ELR (cell line): Measurements from ENCODE around the gene MOB3C.

Experiments used
- DNase-seq: peaks from one replicate; pipeline ENCODE4 v3.0.0-alpha.2; 2015; ENCODE audit warnings: low read depth

The MOB3C gene

GRCh38 chr1:46637444-46638083 lies 21.0 kb upstream of the MOB3C start:
- DNase-seq: no peak

GRCh38 chr1:46635205-46635604 lies 18.6 kb upstream of the MOB3C start:
- no peak for DNase-seq

- DNase-seq: no peak
Measured at GRCh38 chr1:46630719-46631118, 14.1 kb upstream of the MOB3C start.

- no peak for DNase-seq
Measured at GRCh38 chr1:46623743-46624644, 7.4 kb upstream of the MOB3C start.

GRCh38 chr1:46622344-46622743 lies 5.7 kb upstream of the MOB3C start:
- peak; percentile 47 for DNase-seq

- peak; percentile 54 for DNase-seq
Measured at GRCh38 chr1:46621930-46622329, 5.3 kb upstream of the MOB3C start.

- DNase-seq: no peak
Measured at GRCh38 chr1:46619656-46620258, 3.1 kb upstream of the MOB3C start.

- no peak for DNase-seq
Measured at GRCh38 chr1:46618754-46619415, 2.3 kb upstream of the MOB3C start.

- DNase-seq: no peak
Measured at GRCh38 chr1:46617833-46618232, 1.2 kb upstream of the MOB3C start.

- DNase-seq: no peak
Measured at GRCh38 chr1:46617108-46617800, 643 bp upstream of the MOB3C start.

GRCh38 chr1:46615735-46616134 lies 876 bp downstream of the MOB3C start:
- DNase-seq: peak; percentile 15

GRCh38 chr1:46615088-46615487 lies 1.5 kb downstream of the MOB3C start:
- no peak for DNase-seq

GRCh38 chr1:46614604-46614984 lies 2.0 kb downstream of the MOB3C start:
- no peak for DNase-seq

GRCh38 chr1:46613661-46614603 lies 2.7 kb downstream of the MOB3C start:
- DNase-seq: peak; percentile 54

- DNase-seq: no peak
Measured at GRCh38 chr1:46612937-46613660, 3.5 kb downstream of the MOB3C start.

GRCh38 chr1:46611691-46612221 lies 4.9 kb downstream of the MOB3C start:
- peak; percentile 84 for DNase-seq

GRCh38 chr1:46607345-46608130 lies 9.1 kb downstream of the MOB3C start:
- no peak for DNase-seq

- peak; percentile 47 for DNase-seq
Measured at GRCh38 chr1:46606255-46606965, 10.2 kb downstream of the MOB3C start.
